Panc1 (cell line): Measurements from ENCODE around the gene CACNA1C. TPM values are rescaled to one million over a fixed set of nuclear protein-coding genes. Genes with fewer than 3 reads are reported as not detected.

Source experiments
- ATAC-seq: fragments of 200-7000 bp; cut with Tn5 transposase; 2 replicates; pipeline ENCODE4 v1.9.1; 2020; ENCODE audit warnings: mild to moderate bottlenecking, moderate library complexity
- BruUV-seq: library from RNA; stranded (reverse); fragments of 400-500 nt; replicated peaks from 2 replicates; lab custom pipeline; 2021; lab: Mats Ljungman, UMichigan
- CTCF ChIA-PET: fragments of 300-600 bp; sonication (Branson Sonifier 250); formaldehyde crosslinking; loops from one replicate; lab custom pipeline; 2022; ENCODE audit warnings: antibody characterized with exemption; lab: Charles Lee
- POLR2A ChIA-PET: fragments of 300-600 bp; sonication (Branson Sonifier 250); formaldehyde crosslinking; loops from one replicate; lab custom pipeline; 2022; ENCODE audit warnings: antibody characterized with exemption; lab: Charles Lee
- DNase-seq: peaks from one replicate; pipeline ENCODE4 v3.0.0-alpha.2; 2010; ENCODE audit warnings: low read depth, low spot score
- H3K27ac ChIP-seq: 2 replicates; pipeline ENCODE4 v1.5.1; 2011; ENCODE audit warnings: mild to moderate bottlenecking, low read length, inconsistent platforms
- H3K27me3 ChIP-seq: fragments of 200-500 bp; sonication (Bioruptor generic); 2 replicates; pipeline ENCODE4 v1.6.0; 2014; ENCODE audit warnings: low read length, inconsistent platforms; ENCODE audit not compliant: control insufficient read depth, insufficient read depth
- H3K36me3 ChIP-seq: fragments of 200-500 bp; sonication (Bioruptor generic); 2 replicates; pipeline ENCODE4 v1.5.1; 2014; ENCODE audit warnings: inconsistent platforms, mild to moderate bottlenecking, low read length, moderate library complexity; ENCODE audit not compliant: control insufficient read depth, insufficient read depth
- H3K4me1 ChIP-seq: 2 replicates; pipeline ENCODE4 v1.5.1; 2011; ENCODE audit warnings: inconsistent platforms, mild to moderate bottlenecking, low read length, moderate library complexity; ENCODE audit not compliant: control insufficient read depth, insufficient read depth
- H3K4me3 ChIP-seq, 2 experiments: 2 replicates each; pipeline ENCODE4 v1.5.1; 2011 to 2012; ENCODE audit warnings: low read depth in 2 of 2, low read length in 2 of 2, mild to moderate bottlenecking in 2 of 2, inconsistent platforms in 1 of 2, moderate library complexity in 1 of 2
- H3K9me3 ChIP-seq: fragments of 200-500 bp; sonication (Bioruptor generic); 2 replicates; pipeline ENCODE4 v1.5.1; 2014; ENCODE audit warnings: low read depth, mild to moderate bottlenecking, inconsistent platforms, low read length, moderate library complexity; ENCODE audit not compliant: control insufficient read depth, insufficient read depth
- POLR2AphosphoS5 ChIP-seq: IDR thresholded peaks from 2 replicates; pipeline ENCODE4 v1.6.1; 2012; ENCODE audit warnings: mild to moderate bottlenecking, low read depth, low read length, moderate library complexity
- SIN3A ChIP-seq: IDR thresholded peaks from 2 replicates; pipeline ENCODE4 v1.6.1; 2012; ENCODE audit warnings: low read depth, mild to moderate bottlenecking, low read length, moderate library complexity, borderline replicate concordance; ENCODE audit not compliant: insufficient read depth
- TCF7L2 ChIP-seq: IDR thresholded peaks from 2 replicates; pipeline ENCODE4 v1.6.1; 2011; ENCODE audit warnings: mild to moderate bottlenecking, low read depth, low read length, inconsistent platforms
- in situ Hi-C: cut with HindIII; loops from 2 replicates; pipeline ENCODE4 v1.10.0; 2016; ENCODE audit warnings: low sequenced_read_pairs, low pct_unique_long_range_greater_than_20kb
- intact Hi-C: fragments of 100-400 bp; cut with micrococcal nuclease; formaldehyde crosslinking; loops from one replicate; pipeline ENCODE4 v1.10.0; 2022; ENCODE audit not compliant: unreplicated experiment
- total RNA-seq: library from RNA; stranded (reverse); gene quantifications from one replicate; pipeline ENCODE4 v1.2.1, GENCODE V29; 2021; ENCODE audit not compliant: unreplicated experiment
- TF ChIP-seq, protein P1 (sequence below): fragments of 450-650 bp; IDR thresholded peaks from 2 replicates; pipeline ENCODE4 v1.5.1; 2017; ENCODE audit warnings: mild to moderate bottlenecking
- TF ChIP-seq, protein P2 (sequence below), 2 experiments: IDR thresholded peaks; 2 replicates each; pipeline ENCODE4 v1.6.1; 2011 to 2012; ENCODE audit warnings: low read depth in 2 of 2, control low read depth in 1 of 2, low read length in 1 of 2, mild to moderate bottlenecking in 1 of 2, moderate library complexity in 1 of 2; ENCODE audit not compliant: insufficient read depth in 1 of 2

CACNA1C gene
- total RNA-seq, 1 experiment from 2014 or later, result 0.03 TPM

DNA sequence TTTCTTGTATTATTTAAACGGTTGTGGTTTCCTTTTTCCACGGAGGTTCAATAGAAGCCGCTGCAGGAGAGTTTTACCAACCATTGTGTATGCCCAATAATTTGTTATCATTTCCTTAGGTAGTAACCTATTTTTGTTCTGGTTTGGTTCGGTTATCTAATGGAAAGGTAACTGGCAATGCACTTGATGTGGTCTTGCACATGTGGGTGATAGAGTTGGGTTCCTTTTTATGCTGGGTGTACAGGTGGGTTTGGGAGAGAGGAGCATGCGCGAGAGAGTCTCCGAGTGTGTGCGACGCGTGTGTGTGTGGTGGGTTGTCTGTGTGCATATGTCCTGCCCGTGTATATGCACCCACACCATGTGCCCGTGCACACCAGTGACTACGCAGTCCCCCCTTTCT is 639.3 kb downstream of the CACNA1C start:
- in situ Hi-C loops (no loop called here), intact Hi-C loops (no loop called here)
- CTCF ChIA-PET, result interaction anchor here (1.0 kb wide), 1 partner anchor 9 kb away, joined by 3 read pairs; no protein-coding TSS in a partner anchor
- no peaks in the 10 kb centered on the region for H3K4me1 ChIP-seq
- no peaks in the 10 kb centered on the region for H3K9me3 ChIP-seq
- no TSS peak for BruUV-seq
- no peak for TF ChIP-seq TCF7L2
- peak overlapping the region; percentile 34 for H3K4me3 ChIP-seq
- POLR2A ChIA-PET, result no interaction called here
- H3K27ac ChIP-seq, result no peak overlapping the region
- DNase-seq (no peak), ATAC-seq (no peak)
- H3K36me3 ChIP-seq, result no peaks in the 10 kb centered on the region
- H3K27me3 ChIP-seq, result peaks cover 13% of the 10 kb centered on the region

DNA sequence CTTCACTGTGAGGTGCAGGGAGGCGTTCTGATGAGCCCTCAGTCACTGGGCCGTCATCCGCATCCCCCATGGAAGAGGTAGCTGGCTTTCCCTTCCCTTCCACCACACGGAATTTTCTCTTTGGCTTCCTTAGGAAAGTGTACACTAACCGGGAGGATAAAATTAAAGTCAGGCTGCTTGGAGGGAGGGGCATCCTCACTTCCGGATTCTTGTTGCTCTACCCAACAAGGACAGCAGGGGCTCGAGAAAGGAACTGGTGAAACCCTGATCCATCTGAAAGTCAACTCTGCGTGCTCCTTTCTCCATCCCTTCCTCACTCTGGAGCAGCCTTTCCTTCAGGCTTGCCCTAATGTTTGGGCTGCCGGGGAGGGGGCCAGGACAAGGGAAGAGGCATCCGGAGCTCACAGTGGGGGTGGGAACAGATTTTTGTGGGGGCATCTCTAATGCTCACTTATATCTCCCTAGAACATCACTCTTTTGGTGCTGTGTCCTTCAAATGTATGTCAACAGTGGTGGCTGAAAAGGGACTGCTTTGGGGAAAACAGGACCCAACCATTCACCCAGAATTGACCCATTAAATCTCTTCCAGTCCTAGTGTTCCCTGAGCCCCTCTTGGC is 640.6 kb downstream of the CACNA1C start:
- Histone ChIP-seq H3K4me3 (no peak overlapping the region), H3K36me3 (no peaks in the 10 kb centered on the region), H3K9me3 (no peaks in the 10 kb centered on the region), H3K27ac (no peak overlapping the region), H3K27me3 (peaks cover 16% of the 10 kb centered on the region), H3K4me1 (no peaks in the 10 kb centered on the region)
- in situ Hi-C loops (no loop called here), intact Hi-C loops (no loop called here)
- ChIA-PET CTCF (no interaction called here), POLR2A (no interaction called here)
- no peak for ATAC-seq
- no TSS peak for BruUV-seq
- DNase-seq, result no peak
- TF ChIP-seq SIN3A, result no peak
- TF ChIP-seq POLR2AphosphoS5, result no peak
- TF ChIP-seq, protein P1, sequence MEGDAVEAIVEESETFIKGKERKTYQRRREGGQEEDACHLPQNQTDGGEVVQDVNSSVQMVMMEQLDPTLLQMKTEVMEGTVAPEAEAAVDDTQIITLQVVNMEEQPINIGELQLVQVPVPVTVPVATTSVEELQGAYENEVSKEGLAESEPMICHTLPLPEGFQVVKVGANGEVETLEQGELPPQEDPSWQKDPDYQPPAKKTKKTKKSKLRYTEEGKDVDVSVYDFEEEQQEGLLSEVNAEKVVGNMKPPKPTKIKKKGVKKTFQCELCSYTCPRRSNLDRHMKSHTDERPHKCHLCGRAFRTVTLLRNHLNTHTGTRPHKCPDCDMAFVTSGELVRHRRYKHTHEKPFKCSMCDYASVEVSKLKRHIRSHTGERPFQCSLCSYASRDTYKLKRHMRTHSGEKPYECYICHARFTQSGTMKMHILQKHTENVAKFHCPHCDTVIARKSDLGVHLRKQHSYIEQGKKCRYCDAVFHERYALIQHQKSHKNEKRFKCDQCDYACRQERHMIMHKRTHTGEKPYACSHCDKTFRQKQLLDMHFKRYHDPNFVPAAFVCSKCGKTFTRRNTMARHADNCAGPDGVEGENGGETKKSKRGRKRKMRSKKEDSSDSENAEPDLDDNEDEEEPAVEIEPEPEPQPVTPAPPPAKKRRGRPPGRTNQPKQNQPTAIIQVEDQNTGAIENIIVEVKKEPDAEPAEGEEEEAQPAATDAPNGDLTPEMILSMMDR, result no peak
- no peak for TF ChIP-seq TCF7L2
- TF ChIP-seq, protein P2, sequence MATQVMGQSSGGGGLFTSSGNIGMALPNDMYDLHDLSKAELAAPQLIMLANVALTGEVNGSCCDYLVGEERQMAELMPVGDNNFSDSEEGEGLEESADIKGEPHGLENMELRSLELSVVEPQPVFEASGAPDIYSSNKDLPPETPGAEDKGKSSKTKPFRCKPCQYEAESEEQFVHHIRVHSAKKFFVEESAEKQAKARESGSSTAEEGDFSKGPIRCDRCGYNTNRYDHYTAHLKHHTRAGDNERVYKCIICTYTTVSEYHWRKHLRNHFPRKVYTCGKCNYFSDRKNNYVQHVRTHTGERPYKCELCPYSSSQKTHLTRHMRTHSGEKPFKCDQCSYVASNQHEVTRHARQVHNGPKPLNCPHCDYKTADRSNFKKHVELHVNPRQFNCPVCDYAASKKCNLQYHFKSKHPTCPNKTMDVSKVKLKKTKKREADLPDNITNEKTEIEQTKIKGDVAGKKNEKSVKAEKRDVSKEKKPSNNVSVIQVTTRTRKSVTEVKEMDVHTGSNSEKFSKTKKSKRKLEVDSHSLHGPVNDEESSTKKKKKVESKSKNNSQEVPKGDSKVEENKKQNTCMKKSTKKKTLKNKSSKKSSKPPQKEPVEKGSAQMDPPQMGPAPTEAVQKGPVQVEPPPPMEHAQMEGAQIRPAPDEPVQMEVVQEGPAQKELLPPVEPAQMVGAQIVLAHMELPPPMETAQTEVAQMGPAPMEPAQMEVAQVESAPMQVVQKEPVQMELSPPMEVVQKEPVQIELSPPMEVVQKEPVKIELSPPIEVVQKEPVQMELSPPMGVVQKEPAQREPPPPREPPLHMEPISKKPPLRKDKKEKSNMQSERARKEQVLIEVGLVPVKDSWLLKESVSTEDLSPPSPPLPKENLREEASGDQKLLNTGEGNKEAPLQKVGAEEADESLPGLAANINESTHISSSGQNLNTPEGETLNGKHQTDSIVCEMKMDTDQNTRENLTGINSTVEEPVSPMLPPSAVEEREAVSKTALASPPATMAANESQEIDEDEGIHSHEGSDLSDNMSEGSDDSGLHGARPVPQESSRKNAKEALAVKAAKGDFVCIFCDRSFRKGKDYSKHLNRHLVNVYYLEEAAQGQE (IDR thresholded peaks at IDR 0.05; ENCODE audit: insufficient read depth in 1 of 2, low read depth in 2 of 2, low read length in 1 of 2), result no peak

DNA sequence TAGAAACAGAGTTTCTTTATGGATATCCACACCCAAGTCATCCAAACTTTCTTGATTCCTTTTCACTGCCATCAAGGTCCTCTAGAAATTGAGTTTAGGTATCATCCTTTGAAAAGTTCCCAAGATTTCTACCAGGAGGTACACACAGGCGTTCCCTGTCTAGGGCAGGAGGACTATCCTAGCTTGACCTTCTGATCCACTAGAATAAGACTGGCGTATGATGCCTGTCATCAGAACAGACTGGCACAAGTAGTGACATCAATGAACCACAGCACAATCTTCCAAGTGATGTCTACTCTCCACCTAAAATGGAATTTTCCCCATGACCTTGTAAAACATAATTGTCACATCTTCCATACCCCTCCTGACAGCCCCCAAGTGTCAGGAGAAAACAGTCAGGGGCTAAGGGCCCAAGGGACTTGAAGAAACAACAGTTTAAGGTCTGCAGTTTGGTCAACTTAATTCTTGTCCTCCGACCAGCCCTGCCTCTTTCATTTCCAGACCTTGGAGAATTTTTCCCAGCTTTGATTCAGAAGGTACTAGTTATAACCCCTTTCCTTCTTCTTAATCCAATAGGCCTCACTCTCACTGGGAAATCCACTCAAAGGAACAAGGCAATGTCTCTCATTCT is 641.3 kb downstream of the CACNA1C start:
- Histone ChIP-seq H3K36me3 (no peaks in the 10 kb centered on the region), H3K27ac (no peak overlapping the region), H3K4me1 (no peaks in the 10 kb centered on the region), H3K4me3 (no peak overlapping the region), H3K9me3 (no peaks in the 10 kb centered on the region), H3K27me3 (peaks cover 19% of the 10 kb centered on the region)
- in situ Hi-C loops (no loop called here), intact Hi-C loops (no loop called here)
- ATAC-seq (no peak), DNase-seq (no peak)
- ChIA-PET POLR2A (no interaction called here), CTCF (no interaction called here)
- no peak for TF ChIP-seq SIN3A
- TF ChIP-seq TCF7L2, result no peak
- TF ChIP-seq, protein P2 (IDR thresholded peaks at IDR 0.05; ENCODE audit: insufficient read depth in 1 of 2, low read depth in 2 of 2, low read length in 1 of 2), result no peak
- TF ChIP-seq POLR2AphosphoS5, result no peak
- TF ChIP-seq, protein P1, result no peak
- no TSS peak for BruUV-seq
